HCT116 (cell line): ENCODE results near the gene SH3GL1. TPM values are rescaled to one million over a fixed set of nuclear protein-coding genes. Genes with fewer than 3 reads are reported as not detected.
A peak's percentile ranks its signal among the peaks of the same experiment; 100 is the strongest.

Source experiments
- ATAC-seq: fragments of 200-7000 bp; cut with Tn5 transposase; 2 replicates; pipeline ENCODE4 v1.9.1; 2020; ENCODE audit warnings: mild to moderate bottlenecking, moderate library complexity
- BruUV-seq: library from RNA; stranded (reverse); fragments of 400-500 nt; replicated peaks from 2 replicates; lab custom pipeline; 2021; lab: Mats Ljungman, UMichigan
- CTCF ChIA-PET: fragments of 300-600 bp; sonication (Branson Sonifier 250); formaldehyde crosslinking; loops from one replicate; lab custom pipeline; 2021; ENCODE audit warnings: antibody characterized with exemption; lab: Charles Lee
- POLR2A ChIA-PET: fragments of 300-600, 350-600 bp; sonication (Branson Sonifier 250); formaldehyde crosslinking; loops from one replicate; lab custom pipeline; 2021; ENCODE audit warnings: antibody characterized with exemption; lab: Charles Lee
- RAD21 ChIA-PET, 2 experiments: fragments of 300-600 bp; sonication (Branson Sonifier 250); formaldehyde crosslinking; loops; one replicate each; lab custom pipeline; 2023; ENCODE audit warnings: low total read pairs in 2 of 2; ENCODE audit not compliant: uncharacterized antibody in 2 of 2, unreplicated experiment in 2 of 2, low non-redundant PET in 1 of 2; lab: Charles Lee
- DNase-seq: peaks from one replicate; pipeline ENCODE4 v3.0.0-alpha.2; 2010; ENCODE audit warnings: low read depth, low spot score
- H2AFZ ChIP-seq: fragments of 200-600 bp; shearing (Covaris generic), sonication (generic); 2 replicates; pipeline ENCODE4 v1.6.1; 2017; ENCODE audit warnings: low read depth, mixed run types, mixed read lengths, antibody characterized with exemption, low read length; ENCODE audit not compliant: poor library complexity, severe bottlenecking
- H3K27ac ChIP-seq: 2 replicates; pipeline ENCODE4 v1.5.1; 2012; ENCODE audit warnings: low read depth, low read length
- H3K27me3 ChIP-seq: fragments of 200-600 bp; sonication (generic); 2 replicates; pipeline ENCODE4 v1.6.1; 2016; ENCODE audit warnings: mixed run types, low read length, mixed read lengths; ENCODE audit not compliant: insufficient read depth
- H3K36me3 ChIP-seq, 2 experiments: fragments of 200-500 bp in 1 of 2; fragments of 200-600 bp in 1 of 2; sonication (Bioruptor generic) in 1 of 2; sonication (generic) in 1 of 2; 2 replicates each; pipeline versions ENCODE4 v1.5.1 to v1.6.1; 2014 to 2016; ENCODE audit warnings: low read length in 2 of 2, inconsistent platforms in 1 of 2, mixed read lengths in 1 of 2, mixed run types in 1 of 2; ENCODE audit not compliant: insufficient read depth in 2 of 2, control insufficient read depth in 1 of 2
- H3K4me1 ChIP-seq, 2 experiments: fragments of 200-600 bp in 1 of 2; sonication (generic) in 1 of 2; 2 replicates each; pipeline versions ENCODE4 v1.5.1 to v1.6.1; 2012 to 2017; ENCODE audit warnings: low read length in 2 of 2, inconsistent platforms in 1 of 2, mild to moderate bottlenecking in 1 of 2, mixed read lengths in 1 of 2, mixed run types in 1 of 2, moderate library complexity in 1 of 2; ENCODE audit not compliant: insufficient read depth in 2 of 2, control insufficient read depth in 1 of 2
- H3K4me2 ChIP-seq: fragments of 200-600 bp; sonication (generic); 2 replicates; pipeline ENCODE4 v1.6.1; 2017; ENCODE audit warnings: mixed run types, low read length, mixed read lengths
- H3K4me3 ChIP-seq, 2 experiments: fragments of 200-600 bp in 1 of 2; sonication (generic) in 1 of 2; replicated peaks in 1 of 2; 2 replicates each; pipeline ENCODE4 v1.5.1; 2011 to 2016; ENCODE audit warnings: low read length in 2 of 2, control low read depth in 1 of 2, low read depth in 1 of 2, mild to moderate bottlenecking in 1 of 2, mixed read lengths in 1 of 2, mixed run types in 1 of 2
- H3K79me2 ChIP-seq: fragments of 200-600 bp; sonication (generic); 2 replicates; pipeline ENCODE4 v1.6.1; 2017; ENCODE audit warnings: mild to moderate bottlenecking, mixed run types, low read length, moderate library complexity, mixed read lengths; ENCODE audit not compliant: insufficient read depth
- H3K9ac ChIP-seq: fragments of 200-600 bp; sonication (generic); 2 replicates; pipeline ENCODE4 v1.6.1; 2016; ENCODE audit warnings: low read length, mixed read lengths
- H3K9me2 ChIP-seq: fragments of 200-600 bp; sonication (generic), shearing (Covaris generic); 2 replicates; pipeline ENCODE4 v1.6.1; 2017; ENCODE audit warnings: mixed run types, mild to moderate bottlenecking, moderate library complexity; ENCODE audit not compliant: insufficient read depth
- H3K9me3 ChIP-seq, 2 experiments: fragments of 200-500 bp in 1 of 2; fragments of 200-600 bp in 1 of 2; sonication (Bioruptor generic) in 1 of 2; sonication (generic) in 1 of 2; 2 replicates each; pipeline ENCODE4 v1.6.1; 2014 to 2017; ENCODE audit warnings: low read length in 2 of 2, mixed read lengths in 2 of 2, inconsistent platforms in 1 of 2, low read depth in 1 of 2, mild to moderate bottlenecking in 1 of 2, mixed run types in 1 of 2, moderate library complexity in 1 of 2; ENCODE audit not compliant: control insufficient read depth in 1 of 2, insufficient read depth in 1 of 2
- H4K20me1 ChIP-seq: fragments of 200-600 bp; sonication (generic), shearing (Covaris generic); 2 replicates; pipeline ENCODE4 v1.6.1; 2017; ENCODE audit warnings: mixed run types, mild to moderate bottlenecking, moderate library complexity; ENCODE audit not compliant: insufficient read depth
- CBX3 ChIP-seq: IDR thresholded peaks from 2 replicates; pipeline ENCODE4 v1.6.1; 2012; ENCODE audit warnings: low read depth
- CEBPB ChIP-seq: IDR thresholded peaks from 2 replicates; pipeline ENCODE4 v1.6.1; 2012; ENCODE audit warnings: low read depth
- CTCF ChIP-seq, 3 experiments: fragments of 200-600 bp in 1 of 3; sonication (generic) in 1 of 3; IDR thresholded peaks in 2 of 3; conservative IDR thresholded peaks in 1 of 3; 2 replicates each; pipeline ENCODE4 v1.5.1; 2012 to 2017; ENCODE audit warnings: low read depth in 2 of 3, low read length in 2 of 3, antibody characterized with exemption in 1 of 3, borderline replicate concordance in 1 of 3, control low read depth in 1 of 3, mild to moderate bottlenecking in 1 of 3, mixed read lengths in 1 of 3, mixed run types in 1 of 3, moderate library complexity in 1 of 3; ENCODE audit not compliant: insufficient read depth in 1 of 3
- EZH2phosphoT487 ChIP-seq: fragments of 200-600 bp; IDR thresholded peaks from 2 replicates; pipeline ENCODE4 v1.6.1; 2018; ENCODE audit warnings: antibody characterized with exemption, borderline replicate concordance
- JUND ChIP-seq: IDR thresholded peaks from 2 replicates; pipeline ENCODE4 v1.6.1; 2012
- POLR2AphosphoS5 ChIP-seq: IDR thresholded peaks from 2 replicates; pipeline ENCODE4 v1.6.1; 2011; ENCODE audit warnings: mild to moderate bottlenecking, low read depth, low read length, moderate library complexity
- RAD21 ChIP-seq: IDR thresholded peaks from 2 replicates; pipeline ENCODE4 v1.6.1; 2012; ENCODE audit warnings: low read depth, mild to moderate bottlenecking
- ZFX ChIP-seq: fragments of 450-650 bp; IDR thresholded peaks from 2 replicates; pipeline ENCODE4 v1.6.1; 2017
- ZNF274 ChIP-seq: fragments of 200-500 bp; sonication (Bioruptor generic); IDR thresholded peaks from 2 replicates; pipeline ENCODE4 v1.6.1; 2014; ENCODE audit warnings: mild to moderate bottlenecking, low read depth, low read length, inconsistent platforms
- intact Hi-C: fragments of 100-400 bp; cut with micrococcal nuclease; formaldehyde crosslinking; loops from 2 replicates; pipeline ENCODE4 v1.10.0; 2022
- total RNA-seq: library from RNA; stranded (reverse); gene quantifications from one replicate; pipeline ENCODE4 v1.2.1, GENCODE V29; 2021; ENCODE audit not compliant: unreplicated experiment
- TF ChIP-seq, protein P1 (sequence below): IDR thresholded peaks from 2 replicates; pipeline ENCODE4 v1.6.1; 2012; ENCODE audit warnings: low read depth

The SH3GL1 gene
- total RNA-seq, 1 experiment from 2014 or later = 86.0 TPM

DNA sequence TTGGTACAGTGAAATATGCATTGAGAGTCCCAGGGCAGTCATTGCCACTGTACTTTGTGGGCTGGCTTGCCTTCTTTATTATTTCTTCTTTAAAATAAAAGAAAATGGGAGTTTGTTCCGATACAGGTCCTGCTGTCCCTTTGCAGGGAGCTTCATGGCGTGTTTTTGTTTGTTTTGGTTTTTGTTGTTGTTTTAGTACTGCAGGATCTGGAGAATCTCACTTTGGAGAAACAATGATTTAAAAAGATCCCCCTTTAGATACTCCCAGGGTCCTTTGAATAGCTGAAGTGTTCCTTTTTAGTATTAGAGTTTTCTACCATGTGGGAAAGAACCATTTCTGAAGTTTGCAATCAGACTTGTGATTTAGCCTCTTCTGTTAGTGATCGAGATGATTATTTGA lies 13.2 kb upstream of the SH3GL1 start:
- H3K4me3 ChIP-seq = no peak overlapping the region
- CTCF ChIA-PET = interaction anchor here (1.4 kb wide), 1 partner anchor 13 kb away, joined by 5 read pairs; the partner anchor contains the start of gene SH3GL1
- H3K4me2 ChIP-seq = no peak overlapping the region
- no TSS peak for BruUV-seq
- RAD21 ChIA-PET = no interaction called here
- H3K27me3 ChIP-seq = no peaks in the 10 kb centered on the region
- no peak for ATAC-seq
- peaks cover 0 to 12% of the 10 kb centered on the region in 2 experiments; a peak in 2 of 4 replicates for H3K4me1 ChIP-seq
- H3K9me3 ChIP-seq = no peaks in the 10 kb centered on the region
- H2AFZ ChIP-seq = no peak overlapping the region
- peaks cover 12 to 59% of the 10 kb centered on the region in 2 experiments for H3K36me3 ChIP-seq
- POLR2A ChIA-PET = no interaction called here
- DNase-seq = no peak
- no peak overlapping the region for H3K27ac ChIP-seq
- TF ChIP-seq POLR2AphosphoS5 (no peak), EZH2phosphoT487 (no peak)
- TF ChIP-seq, all 23 proteins: peak for 0
- intact Hi-C loops = no loop called here
- Histone ChIP-seq H4K20me1 (peaks cover 14% of the 10 kb centered on the region; the same call in 1 of the 2 replicates), H3K9ac (no peak overlapping the region), H3K79me2 (peaks cover 97% of the 10 kb centered on the region), H3K9me2 (no peaks in the 10 kb centered on the region)

DNA sequence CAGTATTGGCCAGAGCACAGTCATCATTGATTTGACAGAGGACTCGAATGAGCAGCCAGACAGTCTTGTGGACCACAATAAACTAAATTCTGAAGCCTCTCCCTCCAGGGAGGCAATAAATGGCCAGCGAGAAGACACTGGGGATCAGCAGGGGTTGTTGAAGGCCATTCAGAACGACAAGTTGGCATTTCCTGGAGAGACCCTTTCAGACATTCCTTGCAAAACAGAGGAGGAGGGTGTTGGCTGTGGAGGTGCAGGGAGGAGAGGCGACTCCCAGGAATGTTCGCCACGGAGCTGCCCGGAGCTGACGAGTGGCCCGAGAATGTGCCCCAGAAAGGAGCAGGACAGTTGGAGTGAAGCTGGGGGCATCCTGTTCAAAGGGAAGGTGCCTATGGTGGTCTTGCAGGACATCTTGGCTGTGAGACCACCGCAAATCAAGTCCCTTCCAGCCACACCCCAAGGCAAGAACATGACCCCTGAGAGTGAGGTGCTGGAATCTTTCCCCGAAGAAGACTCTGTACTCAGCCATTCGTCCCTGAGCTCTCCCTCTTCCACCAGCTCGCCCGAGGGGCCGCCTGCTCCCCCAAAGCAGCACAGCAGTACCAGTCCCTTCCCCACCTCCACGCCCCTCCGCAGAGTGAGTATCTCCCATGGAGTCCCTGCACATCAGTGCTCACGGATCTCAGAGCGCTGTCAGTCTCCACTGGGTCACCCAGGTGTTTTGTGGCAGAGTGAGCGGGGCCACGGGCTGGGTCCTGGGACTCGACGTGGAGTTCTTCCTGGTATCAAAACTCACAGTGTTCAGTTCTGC lies 9.0 kb upstream of the SH3GL1 start:
- Histone ChIP-seq H3K9me3 (no peaks in the 10 kb centered on the region), H3K9me2 (no peaks in the 10 kb centered on the region), H4K20me1 (peaks cover 15% of the 10 kb centered on the region), H3K9ac (no peak overlapping the region), H3K4me1 (peaks cover 0 to 16% of the 10 kb centered on the region in 2 experiments; a peak in 2 of 4 replicates), H3K4me2 (no peak overlapping the region), H3K36me3 (peaks cover 11 to 50% of the 10 kb centered on the region in 2 experiments), H3K79me2 (peaks cover 100% of the 10 kb centered on the region), H3K27ac (no peak overlapping the region), H3K4me3 (no peak overlapping the region), H3K27me3 (no peaks in the 10 kb centered on the region), H2AFZ (no peak overlapping the region)
- TF ChIP-seq EZH2phosphoT487 (no peak), ZFX (no peak), CTCF (IDR thresholded peaks at IDR 0.05 in 2 of 3, conservative IDR thresholded peaks at IDR 0.05 in 1 of 3; ENCODE audit: borderline replicate concordance in 1 of 3, insufficient read depth in 1 of 3, low read depth in 2 of 3, low read length in 2 of 3) (no peak), RAD21 (no peak), ZNF274 (no peak), JUND (no peak), CBX3 (no peak), CEBPB (no peak)
- TF ChIP-seq, protein P1, sequence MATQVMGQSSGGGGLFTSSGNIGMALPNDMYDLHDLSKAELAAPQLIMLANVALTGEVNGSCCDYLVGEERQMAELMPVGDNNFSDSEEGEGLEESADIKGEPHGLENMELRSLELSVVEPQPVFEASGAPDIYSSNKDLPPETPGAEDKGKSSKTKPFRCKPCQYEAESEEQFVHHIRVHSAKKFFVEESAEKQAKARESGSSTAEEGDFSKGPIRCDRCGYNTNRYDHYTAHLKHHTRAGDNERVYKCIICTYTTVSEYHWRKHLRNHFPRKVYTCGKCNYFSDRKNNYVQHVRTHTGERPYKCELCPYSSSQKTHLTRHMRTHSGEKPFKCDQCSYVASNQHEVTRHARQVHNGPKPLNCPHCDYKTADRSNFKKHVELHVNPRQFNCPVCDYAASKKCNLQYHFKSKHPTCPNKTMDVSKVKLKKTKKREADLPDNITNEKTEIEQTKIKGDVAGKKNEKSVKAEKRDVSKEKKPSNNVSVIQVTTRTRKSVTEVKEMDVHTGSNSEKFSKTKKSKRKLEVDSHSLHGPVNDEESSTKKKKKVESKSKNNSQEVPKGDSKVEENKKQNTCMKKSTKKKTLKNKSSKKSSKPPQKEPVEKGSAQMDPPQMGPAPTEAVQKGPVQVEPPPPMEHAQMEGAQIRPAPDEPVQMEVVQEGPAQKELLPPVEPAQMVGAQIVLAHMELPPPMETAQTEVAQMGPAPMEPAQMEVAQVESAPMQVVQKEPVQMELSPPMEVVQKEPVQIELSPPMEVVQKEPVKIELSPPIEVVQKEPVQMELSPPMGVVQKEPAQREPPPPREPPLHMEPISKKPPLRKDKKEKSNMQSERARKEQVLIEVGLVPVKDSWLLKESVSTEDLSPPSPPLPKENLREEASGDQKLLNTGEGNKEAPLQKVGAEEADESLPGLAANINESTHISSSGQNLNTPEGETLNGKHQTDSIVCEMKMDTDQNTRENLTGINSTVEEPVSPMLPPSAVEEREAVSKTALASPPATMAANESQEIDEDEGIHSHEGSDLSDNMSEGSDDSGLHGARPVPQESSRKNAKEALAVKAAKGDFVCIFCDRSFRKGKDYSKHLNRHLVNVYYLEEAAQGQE = no peak
- intact Hi-C loops = no loop called here
- DNase-seq (no peak), ATAC-seq (no peak)
- ChIA-PET RAD21 (no interaction called here), POLR2A (no interaction called here), CTCF (no interaction called here)
- BruUV-seq = TSS peak; percentile 8
